GM12801 (cell line): ENCODE measurements around the gene BCAP31.

Experiments used
- TF ChIP-seq, protein P1 (sequence below): IDR thresholded peaks from one replicate; pipeline ENCODE4 v1.5.1; 2011; ENCODE audit warnings: control low read depth; ENCODE audit not compliant: insufficient read length; ENCODE audit errors: extremely low read depth

Gene BCAP31

GRCh38 chrX:153724252-153725038, at the start of gene BCAP31, which contains the start of gene ABCD1:
Gene BCAP31, minus strand, starts transcription at chrX:153724387. Its CDS starts 1,143 bp downstream, at chrX:153723244.
Gene ABCD1, plus strand, starts transcription at chrX:153724856. Its CDS starts 411 bp downstream, at chrX:153725267.
- TF ChIP-seq, protein P1, sequence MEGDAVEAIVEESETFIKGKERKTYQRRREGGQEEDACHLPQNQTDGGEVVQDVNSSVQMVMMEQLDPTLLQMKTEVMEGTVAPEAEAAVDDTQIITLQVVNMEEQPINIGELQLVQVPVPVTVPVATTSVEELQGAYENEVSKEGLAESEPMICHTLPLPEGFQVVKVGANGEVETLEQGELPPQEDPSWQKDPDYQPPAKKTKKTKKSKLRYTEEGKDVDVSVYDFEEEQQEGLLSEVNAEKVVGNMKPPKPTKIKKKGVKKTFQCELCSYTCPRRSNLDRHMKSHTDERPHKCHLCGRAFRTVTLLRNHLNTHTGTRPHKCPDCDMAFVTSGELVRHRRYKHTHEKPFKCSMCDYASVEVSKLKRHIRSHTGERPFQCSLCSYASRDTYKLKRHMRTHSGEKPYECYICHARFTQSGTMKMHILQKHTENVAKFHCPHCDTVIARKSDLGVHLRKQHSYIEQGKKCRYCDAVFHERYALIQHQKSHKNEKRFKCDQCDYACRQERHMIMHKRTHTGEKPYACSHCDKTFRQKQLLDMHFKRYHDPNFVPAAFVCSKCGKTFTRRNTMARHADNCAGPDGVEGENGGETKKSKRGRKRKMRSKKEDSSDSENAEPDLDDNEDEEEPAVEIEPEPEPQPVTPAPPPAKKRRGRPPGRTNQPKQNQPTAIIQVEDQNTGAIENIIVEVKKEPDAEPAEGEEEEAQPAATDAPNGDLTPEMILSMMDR: no peak

GRCh38 chrX:153773218-153773611, 49.0 kb upstream of the BCAP31 start:
- TF ChIP-seq, protein P1: no peak

DNA sequence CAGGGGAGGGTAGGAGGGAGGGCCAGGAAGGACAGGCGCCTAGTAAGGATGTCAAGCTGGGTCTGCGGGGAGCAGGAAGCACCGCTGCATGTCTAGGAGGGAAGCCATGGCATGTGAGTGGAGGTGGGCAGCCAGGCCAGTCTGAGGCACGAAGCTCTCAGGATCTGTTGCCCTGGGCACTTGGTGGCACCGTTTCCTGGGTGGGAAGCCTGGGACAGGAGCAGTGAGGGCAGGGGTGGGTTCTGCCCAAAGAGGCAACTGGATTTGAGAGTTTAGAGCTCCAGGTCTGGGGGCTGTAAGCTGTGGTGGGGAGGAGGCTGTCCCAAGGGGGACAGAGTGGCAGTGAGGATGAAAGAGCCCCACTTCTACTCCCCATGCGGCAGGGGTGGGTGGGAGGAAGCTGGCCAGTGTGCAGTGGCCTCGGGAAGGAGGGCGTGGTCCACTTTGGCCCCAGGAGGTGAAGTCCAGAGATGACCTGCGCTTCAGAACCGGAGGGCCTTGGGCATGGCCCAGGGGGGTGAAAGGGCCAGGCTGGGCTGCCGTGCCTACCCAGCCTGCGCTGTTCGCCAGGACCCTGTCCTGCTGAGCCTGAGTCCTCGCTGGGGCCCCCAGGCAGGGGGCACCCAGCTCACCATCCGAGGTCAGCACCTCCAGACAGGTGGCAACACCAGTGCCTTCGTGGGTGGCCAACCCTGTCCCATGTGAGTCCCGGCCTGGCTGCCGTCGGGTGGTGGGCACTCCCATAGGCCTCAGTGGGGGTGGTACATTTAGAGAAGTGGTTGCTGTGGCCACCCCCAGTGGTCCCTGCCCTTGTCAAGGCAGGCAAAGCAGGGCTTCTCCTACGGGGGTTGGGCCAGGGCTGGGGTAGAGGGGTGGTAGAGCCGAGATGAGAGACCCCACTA, 48.4 kb upstream of the BCAP31 start:
- TF ChIP-seq, protein P1: no peak

- TF ChIP-seq, protein P1: no peak
These were observed 47.5 kb upstream of the BCAP31 start for GRCh38 chrX:153771415-153772315.

DNA sequence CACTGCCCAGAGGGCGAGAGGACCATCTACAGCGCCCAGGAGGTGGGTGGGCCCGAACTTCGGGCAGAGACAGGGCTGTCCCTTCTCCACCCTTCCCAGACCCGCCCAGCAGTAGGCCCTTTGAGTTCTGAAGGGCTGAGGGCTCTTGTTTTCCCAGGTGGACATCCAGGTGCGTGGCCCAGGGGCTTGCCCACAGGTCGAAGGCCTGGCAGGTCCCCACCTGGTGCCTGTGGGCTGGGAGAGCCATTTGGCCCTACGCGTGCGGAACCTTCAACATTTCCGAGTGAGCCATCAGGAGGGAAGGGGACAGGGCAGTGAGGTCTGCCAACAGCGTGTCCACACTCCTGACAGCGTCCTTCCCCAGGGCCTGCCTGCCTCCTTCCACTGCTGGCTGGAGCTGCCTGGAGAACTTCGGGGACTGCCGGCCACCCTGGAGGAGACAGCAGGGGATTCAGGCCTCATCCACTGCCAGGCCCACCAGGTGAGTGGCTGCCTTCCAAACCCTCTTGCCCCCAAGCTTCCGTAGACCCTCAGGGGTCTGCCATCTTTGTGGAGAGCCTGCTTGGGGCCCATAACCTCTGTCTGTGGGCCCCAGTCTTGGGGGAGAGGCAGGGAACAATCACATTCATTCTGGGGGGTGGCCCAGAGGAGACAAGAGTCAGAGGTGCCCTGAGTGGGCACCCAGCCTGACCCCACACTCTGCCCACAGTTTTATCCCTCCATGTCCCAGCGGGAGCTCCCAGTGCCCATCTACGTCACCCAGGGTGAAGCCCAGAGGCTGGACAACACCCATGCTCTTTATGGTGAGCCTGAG, 46.6 kb upstream of the BCAP31 start:
- TF ChIP-seq, protein P1: no peak

- TF ChIP-seq, protein P1: no peak
These were observed 45.8 kb upstream of the BCAP31 start for GRCh38 chrX:153769865-153770600.
